Endodermal cell (in vitro differentiated cells): ENCODE data around the gene ATRN. TPM values are rescaled to one million over a fixed set of nuclear protein-coding genes. Genes with fewer than 3 reads are reported as not detected.
"Not testable (repeated sequence)": the region's sequence is repeated elsewhere in the genome, so short reads cannot be mapped to it uniquely, and the experiment has no call there.

Experiments
- DNase-seq: peaks from one replicate; pipeline ENCODE4 v3.0.0-alpha.2; 2017
- H3K27ac ChIP-seq: 2 replicates; pipeline ENCODE4 v1.5.1; 2013; ENCODE audit warnings: mild to moderate bottlenecking, low read depth, low read length, moderate library complexity
- H3K27me3 ChIP-seq: 2 replicates; pipeline ENCODE4 v1.6.1; 2013; ENCODE audit warnings: mild to moderate bottlenecking, low read length, moderate library complexity; ENCODE audit not compliant: insufficient read depth, control insufficient read depth, poor library complexity, severe bottlenecking
- H3K36me3 ChIP-seq: 2 replicates; pipeline ENCODE4 v1.7.0; 2013; ENCODE audit warnings: mild to moderate bottlenecking, low read length, moderate library complexity; ENCODE audit not compliant: control insufficient read depth, insufficient read depth
- H3K4me1 ChIP-seq: one replicate; pipeline ENCODE4 v1.7.0; 2013; ENCODE audit warnings: low read length; ENCODE audit not compliant: control insufficient read depth, insufficient read depth
- H3K4me3 ChIP-seq: 2 replicates; pipeline ENCODE4 v1.5.1; 2013; ENCODE audit warnings: mild to moderate bottlenecking, low read length, moderate library complexity
- H3K9ac ChIP-seq: 2 replicates; pipeline ENCODE4 v1.6.1; 2013; ENCODE audit warnings: mild to moderate bottlenecking, low read length, moderate library complexity; ENCODE audit not compliant: poor library complexity, severe bottlenecking; ENCODE audit errors: extremely low read depth
- H3K9me3 ChIP-seq: 2 replicates; pipeline ENCODE4 v1.6.1; 2013; ENCODE audit warnings: mild to moderate bottlenecking, low read length, moderate library complexity; ENCODE audit not compliant: control insufficient read depth
- H3K27ac Mint-ChIP-seq: 2 replicates; pipeline ENCODE4 v1.8.0; 2020; ENCODE audit warnings: mixed read lengths
- H3K27me3 Mint-ChIP-seq: 2 replicates; pipeline ENCODE4 v1.8.0; 2021; ENCODE audit warnings: mild to moderate bottlenecking, mixed read lengths; ENCODE audit not compliant: insufficient read depth
- H3K36me3 Mint-ChIP-seq: 2 replicates; pipeline ENCODE4 v1.8.0; 2020; ENCODE audit warnings: low read depth, mixed read lengths
- H3K4me1 Mint-ChIP-seq: 2 replicates; pipeline ENCODE4 v1.8.0; 2020; ENCODE audit warnings: mixed read lengths
- H3K4me3 Mint-ChIP-seq: 2 replicates; pipeline ENCODE4 v1.8.0; 2020; ENCODE audit warnings: mild to moderate bottlenecking, moderate library complexity, mixed read lengths
- H3K9me3 Mint-ChIP-seq: 2 replicates; pipeline ENCODE4 v1.8.0; 2020; ENCODE audit warnings: mild to moderate bottlenecking, mixed read lengths
- WGBS, 2 experiments: methylation state at CpG; one replicate each; pipeline versions ENCODE4 v1.1.5 to v1.1.7; 2013; ENCODE audit warnings: missing lambda C conversion rate in 2 of 2, mixed read lengths in 1 of 2; ENCODE audit not compliant: insufficient coverage in 1 of 2, insufficient read length in 1 of 2; 5-methylcytosine and 5-hydroxymethylcytosine counted together
- total RNA-seq, 2 donors: library from RNA; stranded (reverse); fragmentation: NEBNext Ultra II Directional in 1 of 2; extraction: Animal tissue kit (Norgen Biotek cat#: 25700) in 1 of 2; gene quantifications; 2 replicates in 1 of 2; 3 replicates in 1 of 2; pipeline ENCODE4 v1.2.1, GENCODE V29; 2021
- TF ChIP-seq, protein P1 (sequence below): fragments of 200-600 bp; sonication (generic); conservative IDR thresholded peaks from 2 replicates; pipeline ENCODE4 v1.5.0; 2021; ENCODE audit warnings: antibody characterized with exemption, mild to moderate bottlenecking

ATRN gene
- total RNA-seq, 2 donors from 2014 or later, result 27.4 to 31.2 TPM

DNA sequence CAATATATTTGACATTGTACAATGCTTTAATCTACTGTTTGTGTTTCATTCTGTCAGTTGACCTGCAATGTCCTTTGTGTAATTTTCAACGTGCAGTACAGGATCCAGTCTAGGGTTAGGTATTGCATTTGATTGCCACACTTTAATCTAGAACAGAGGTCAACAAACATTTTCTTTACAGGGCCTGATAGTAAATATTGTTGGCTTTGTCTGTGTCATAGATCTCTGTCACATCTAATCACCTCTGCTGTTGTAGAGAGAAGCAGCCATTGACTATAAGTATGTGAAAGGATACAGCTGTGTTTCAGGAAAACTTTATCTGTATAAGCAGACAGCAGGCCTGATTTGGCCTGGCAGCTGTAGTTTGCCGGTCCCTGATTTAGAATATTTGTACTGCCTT lies 39.3 kb downstream of the ATRN start:
- no peak overlapping the region for H3K4me3 ChIP-seq
- TF ChIP-seq, protein P1, sequence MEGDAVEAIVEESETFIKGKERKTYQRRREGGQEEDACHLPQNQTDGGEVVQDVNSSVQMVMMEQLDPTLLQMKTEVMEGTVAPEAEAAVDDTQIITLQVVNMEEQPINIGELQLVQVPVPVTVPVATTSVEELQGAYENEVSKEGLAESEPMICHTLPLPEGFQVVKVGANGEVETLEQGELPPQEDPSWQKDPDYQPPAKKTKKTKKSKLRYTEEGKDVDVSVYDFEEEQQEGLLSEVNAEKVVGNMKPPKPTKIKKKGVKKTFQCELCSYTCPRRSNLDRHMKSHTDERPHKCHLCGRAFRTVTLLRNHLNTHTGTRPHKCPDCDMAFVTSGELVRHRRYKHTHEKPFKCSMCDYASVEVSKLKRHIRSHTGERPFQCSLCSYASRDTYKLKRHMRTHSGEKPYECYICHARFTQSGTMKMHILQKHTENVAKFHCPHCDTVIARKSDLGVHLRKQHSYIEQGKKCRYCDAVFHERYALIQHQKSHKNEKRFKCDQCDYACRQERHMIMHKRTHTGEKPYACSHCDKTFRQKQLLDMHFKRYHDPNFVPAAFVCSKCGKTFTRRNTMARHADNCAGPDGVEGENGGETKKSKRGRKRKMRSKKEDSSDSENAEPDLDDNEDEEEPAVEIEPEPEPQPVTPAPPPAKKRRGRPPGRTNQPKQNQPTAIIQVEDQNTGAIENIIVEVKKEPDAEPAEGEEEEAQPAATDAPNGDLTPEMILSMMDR, result no peak
- H3K27ac ChIP-seq, result no peak overlapping the region
- peaks cover 2% of the 10 kb centered on the region for H3K9me3 Mint-ChIP-seq
- no peaks in the 10 kb centered on the region for H3K4me1 Mint-ChIP-seq
- no peaks in the 10 kb centered on the region for H3K27me3 ChIP-seq
- no peak overlapping the region for H3K27ac Mint-ChIP-seq
- H3K9me3 ChIP-seq, result no peaks in the 10 kb centered on the region
- H3K36me3 Mint-ChIP-seq, result no peaks in the 10 kb centered on the region
- no peaks in the 10 kb centered on the region for H3K27me3 Mint-ChIP-seq
- DNase-seq, result no peak
- H3K4me1 ChIP-seq, result no peaks in the 10 kb centered on the region
- no peak overlapping the region for H3K9ac ChIP-seq
- WGBS, 2 experiments, result 98% methylated on average over 2 of the region's 2 CpGs; no CpG with 5 or more reads in 1 of the 2 experiments
- H3K4me3 Mint-ChIP-seq, result no peak overlapping the region
- H3K36me3 ChIP-seq, result no peaks in the 10 kb centered on the region

DNA sequence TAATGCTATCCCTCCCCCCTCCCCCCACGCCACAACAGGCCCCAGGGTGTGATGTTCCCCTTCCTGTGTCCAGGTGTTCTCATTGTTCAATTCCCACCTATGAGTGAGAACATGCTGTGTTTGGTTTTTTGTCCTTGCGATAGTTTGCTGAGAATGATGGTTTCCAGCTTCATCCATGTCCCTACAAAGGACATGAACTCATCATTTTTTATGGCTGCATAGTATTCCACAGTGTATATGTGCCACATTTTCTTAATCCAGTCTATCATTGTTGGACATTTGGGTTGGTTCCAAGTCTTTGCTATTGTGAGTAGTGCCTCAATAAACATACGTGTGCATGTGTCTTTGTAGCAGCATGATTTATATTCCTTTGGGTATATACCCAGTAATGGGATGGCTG lies 41.4 kb downstream of the ATRN start:
- WGBS, 2 experiments, result no CpG with 5 or more reads among the region's 3 CpGs
- H3K9ac ChIP-seq, H3K4me1 Mint-ChIP-seq, H3K9me3 Mint-ChIP-seq, DNase-seq, H3K36me3 ChIP-seq, H3K27me3 ChIP-seq, H3K4me1 ChIP-seq, H3K4me3 Mint-ChIP-seq, H3K36me3 Mint-ChIP-seq, H3K27ac Mint-ChIP-seq, H3K27ac ChIP-seq, H3K9me3 ChIP-seq, H3K27me3 Mint-ChIP-seq, H3K4me3 ChIP-seq: not testable (repeated sequence)

DNA sequence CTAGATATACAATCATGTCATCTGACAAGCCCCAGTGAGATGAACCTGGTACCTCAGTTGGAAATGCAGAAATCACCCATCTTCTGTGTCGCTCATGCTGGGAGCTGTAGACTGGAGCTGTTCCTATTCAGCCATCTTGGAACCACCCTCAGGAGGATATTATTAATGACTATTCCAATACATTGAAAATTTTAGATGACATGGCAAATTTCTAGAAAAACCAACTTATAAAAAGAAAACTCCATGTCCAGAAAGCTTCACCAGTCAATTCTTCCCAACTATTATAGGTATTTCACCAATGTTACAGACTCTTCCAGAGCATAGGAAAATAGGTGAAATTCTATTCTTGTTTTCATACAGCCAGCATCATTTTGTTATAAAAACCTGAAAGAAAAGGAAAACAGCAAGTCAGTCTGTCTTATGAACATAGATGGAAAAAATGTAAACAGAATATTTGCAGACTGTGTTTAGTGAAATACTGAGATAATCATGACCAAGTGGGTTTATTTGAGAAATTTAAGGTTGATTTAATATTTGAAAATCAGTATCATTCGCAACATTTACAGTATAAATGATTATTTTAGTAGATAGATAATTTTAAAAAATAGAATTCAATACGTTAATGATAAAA lies 43.3 kb downstream of the ATRN start:
- Histone ChIP-seq H3K36me3 (no peaks in the 10 kb centered on the region), H3K9me3 (no peaks in the 10 kb centered on the region), H3K4me3 (no peak overlapping the region), H3K27ac (no peak overlapping the region), H3K4me1 (no peaks in the 10 kb centered on the region), H3K9ac (no peak overlapping the region), H3K27me3 (no peaks in the 10 kb centered on the region)
- DNase-seq, result no peak
- WGBS, 2 experiments, result 96 to 100% methylated on average over 1 to 2 of the region's 3 CpGs
- TF ChIP-seq, protein P1, result no peak
- Mint-ChIP-seq H3K4me1 (no peaks in the 10 kb centered on the region), H3K36me3 (no peaks in the 10 kb centered on the region), H3K27me3 (no peaks in the 10 kb centered on the region), H3K4me3 (no peak overlapping the region), H3K9me3 (peaks cover 2% of the 10 kb centered on the region), H3K27ac (no peak overlapping the region)
